AML-193 (cell line): ENCODE results near the gene CMC2.

Experiments
- DNase-seq, 2 experiments: peaks; one replicate each; lab custom pipeline; 2025; lab: John Stamatoyannopoulos, UW

The CMC2 gene

GRCh38 chr16:80973991-80974390, 32.7 kb downstream of the CMC2 start:
- no peak for DNase-seq

GRCh38 chr16:80972611-80973010, 34.1 kb downstream of the CMC2 start:
- DNase-seq, result no peak

- no peak for DNase-seq
Observed at GRCh38 chr16:80971819-80972218, 34.9 kb downstream of the CMC2 start.

GRCh38 chr16:80969114-80969484, 37.6 kb downstream of the CMC2 start:
- no peak for DNase-seq

- no peak for DNase-seq
Observed at GRCh38 chr16:80968386-80969113, 38.1 kb downstream of the CMC2 start.

GRCh38 chr16:80966617-80967016, 40.1 kb downstream of the CMC2 start:
- no peak for DNase-seq

GRCh38 chr16:80964351-80964750, 42.3 kb downstream of the CMC2 start:
- DNase-seq, result no peak

GRCh38 chr16:80962879-80963278, 43.8 kb downstream of the CMC2 start:
- no peak for DNase-seq

- no peak for DNase-seq
Observed at GRCh38 chr16:80958284-80958683, 48.4 kb downstream of the CMC2 start.

- no peak for DNase-seq
Observed at GRCh38 chr16:80954985-80955384, 51.7 kb downstream of the CMC2 start.

- DNase-seq, result no peak
Observed at GRCh38 chr16:80948886-80949493, 57.7 kb downstream of the CMC2 start.

GRCh38 chr16:80947708-80948625, 58.7 kb downstream of the CMC2 start:
- no peak for DNase-seq

- no peak for DNase-seq
Observed at GRCh38 chr16:80947239-80947638, 59.4 kb downstream of the CMC2 start.

GRCh38 chr16:80946481-80946880, 60.2 kb downstream of the CMC2 start:
- DNase-seq, result no peak

GRCh38 chr16:80940069-80940856, 66.4 kb downstream of the CMC2 start:
- DNase-seq, result no peak

- no peak for DNase-seq
Observed at GRCh38 chr16:80938879-80939260, 67.8 kb downstream of the CMC2 start.

GRCh38 chr16:80938004-80938878, 68.4 kb downstream of the CMC2 start:
- no peak for DNase-seq

GRCh38 chr16:80936410-80936809, 70.3 kb downstream of the CMC2 start:
- no peak for DNase-seq

- DNase-seq, result no peak
Observed at GRCh38 chr16:80935691-80936090, 71.0 kb downstream of the CMC2 start.

GRCh38 chr16:80932708-80933095, 74.0 kb downstream of the CMC2 start:
- DNase-seq, result no peak
